Measurements from ENCODE around the gene OLA1. TPM values are rescaled to one million over a fixed set of nuclear protein-coding genes. Genes with fewer than 3 reads are reported as not detected.

Gene OLA1
- total RNA-seq, 4 donors from 2014 or later = 72.7 to 85.1 (median 78.3) TPM

- no peak overlapping the region for H3K4me3 ChIP-seq
- no peaks in the 10 kb centered on the region for H3K36me3 ChIP-seq
- TF ChIP-seq, protein P1, sequence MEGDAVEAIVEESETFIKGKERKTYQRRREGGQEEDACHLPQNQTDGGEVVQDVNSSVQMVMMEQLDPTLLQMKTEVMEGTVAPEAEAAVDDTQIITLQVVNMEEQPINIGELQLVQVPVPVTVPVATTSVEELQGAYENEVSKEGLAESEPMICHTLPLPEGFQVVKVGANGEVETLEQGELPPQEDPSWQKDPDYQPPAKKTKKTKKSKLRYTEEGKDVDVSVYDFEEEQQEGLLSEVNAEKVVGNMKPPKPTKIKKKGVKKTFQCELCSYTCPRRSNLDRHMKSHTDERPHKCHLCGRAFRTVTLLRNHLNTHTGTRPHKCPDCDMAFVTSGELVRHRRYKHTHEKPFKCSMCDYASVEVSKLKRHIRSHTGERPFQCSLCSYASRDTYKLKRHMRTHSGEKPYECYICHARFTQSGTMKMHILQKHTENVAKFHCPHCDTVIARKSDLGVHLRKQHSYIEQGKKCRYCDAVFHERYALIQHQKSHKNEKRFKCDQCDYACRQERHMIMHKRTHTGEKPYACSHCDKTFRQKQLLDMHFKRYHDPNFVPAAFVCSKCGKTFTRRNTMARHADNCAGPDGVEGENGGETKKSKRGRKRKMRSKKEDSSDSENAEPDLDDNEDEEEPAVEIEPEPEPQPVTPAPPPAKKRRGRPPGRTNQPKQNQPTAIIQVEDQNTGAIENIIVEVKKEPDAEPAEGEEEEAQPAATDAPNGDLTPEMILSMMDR (IDR thresholded peaks at IDR 0.05) = no peak
- no peak for TF ChIP-seq POLR2A (IDR thresholded peaks at IDR 0.05)
- intact Hi-C loops (cut with DNase I) = no loop called here
- no peaks in the 10 kb centered on the region for H3K4me1 ChIP-seq
- no peak for DNase-seq
- no peak overlapping the region for H3K27ac ChIP-seq
- WGBS, 2 donors = 95 to 99% methylated on average over 4 of the region's 4 CpGs
- H3K27me3 ChIP-seq = no peaks in the 10 kb centered on the region
- no peaks in the 10 kb centered on the region for H3K9me3 ChIP-seq
These were observed 54.6 kb downstream of the OLA1 start for GRCh38 chr2:174193737-174194136.

DNA sequence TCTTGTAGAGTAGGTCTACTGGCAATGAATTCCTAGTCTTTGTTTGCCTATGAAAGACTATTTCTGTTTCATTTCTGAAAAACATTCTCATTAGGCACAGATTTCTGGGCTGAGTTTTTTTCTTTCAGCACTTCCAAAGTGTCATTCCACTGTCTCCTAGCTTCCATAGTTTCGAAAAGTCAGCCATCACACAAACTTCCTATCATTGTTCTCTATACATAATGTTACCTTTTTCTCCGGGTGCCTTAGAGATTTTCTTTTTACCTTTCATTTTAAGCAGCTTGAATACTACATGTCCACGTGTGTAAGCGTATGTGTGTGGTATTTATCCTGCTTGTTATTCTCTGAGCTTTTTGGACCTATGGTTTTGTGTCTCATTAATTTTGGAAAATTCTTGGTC lies 55.7 kb downstream of the OLA1 start:
- no peak overlapping the region for H3K27ac ChIP-seq
- no peak for DNase-seq
- TF ChIP-seq POLR2A (IDR thresholded peaks at IDR 0.05) = no peak
- TF ChIP-seq, protein P1 (IDR thresholded peaks at IDR 0.05) = no peak
- H3K4me3 ChIP-seq = no peak overlapping the region
- whole genome bisulfite sequencing, 2 donors = 80 to 97% methylated on average over 4 of the region's 4 CpGs
- no peaks in the 10 kb centered on the region for H3K36me3 ChIP-seq
- no peaks in the 10 kb centered on the region for H3K27me3 ChIP-seq
- intact Hi-C loops (cut with DNase I) = no loop called here
- no peaks in the 10 kb centered on the region for H3K9me3 ChIP-seq
- no peaks in the 10 kb centered on the region for H3K4me1 ChIP-seq

- H3K27ac ChIP-seq = no peak overlapping the region
- TF ChIP-seq POLR2A (IDR thresholded peaks at IDR 0.05) = no peak
- TF ChIP-seq, protein P1 (IDR thresholded peaks at IDR 0.05) = no peak
- DNase-seq = no peak
- intact Hi-C loops (cut with DNase I) = no loop called here
- WGBS, 2 donors = 88 to 93% methylated on average over 5 to 6 of the region's 6 CpGs
- H3K27me3 ChIP-seq = no peaks in the 10 kb centered on the region
- H3K4me1 ChIP-seq = no peaks in the 10 kb centered on the region
- no peaks in the 10 kb centered on the region for H3K9me3 ChIP-seq
- H3K4me3 ChIP-seq = no peak overlapping the region
- no peaks in the 10 kb centered on the region for H3K36me3 ChIP-seq
These were observed 56.8 kb downstream of the OLA1 start for GRCh38 chr2:174191342-174192074.

DNA sequence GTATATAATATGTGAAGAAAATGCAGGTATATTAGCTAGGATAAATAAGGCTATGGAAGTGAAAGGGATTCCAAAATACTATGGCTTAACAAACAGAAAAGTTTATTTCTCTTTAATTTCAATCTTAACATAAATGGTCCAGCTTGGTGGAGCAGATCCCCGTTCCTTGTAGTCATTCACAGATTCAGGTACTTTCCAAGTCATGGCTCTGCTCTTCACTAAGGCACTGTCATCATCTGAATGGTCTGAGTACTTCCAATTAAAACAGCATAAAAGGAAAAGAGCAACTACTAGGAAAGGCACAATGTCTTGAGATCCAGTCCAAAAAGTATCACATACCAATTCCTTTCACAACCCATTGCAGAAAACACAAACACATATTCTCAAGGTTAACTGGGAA lies 63.4 kb downstream of the OLA1 start:
- no peak for DNase-seq
- 60 to 75% methylated on average over 1 of the region's 1 CpG for WGBS, 2 donors
- Histone ChIP-seq H3K4me1 (peaks cover 0 to 4% (median 0%) of the 10 kb centered on the region in 3 donors), H3K27ac (no peak overlapping the region), H3K27me3 (no peaks in the 10 kb centered on the region), H3K9me3 (no peaks in the 10 kb centered on the region), H3K36me3 (no peaks in the 10 kb centered on the region), H3K4me3 (no peak overlapping the region)
- TF ChIP-seq, protein P1 (IDR thresholded peaks at IDR 0.05) = no peak
- no peak for TF ChIP-seq POLR2A (IDR thresholded peaks at IDR 0.05)
- intact Hi-C loops (cut with DNase I) = no loop called here

- Histone ChIP-seq H3K27me3 (no peaks in the 10 kb centered on the region), H3K36me3 (no peaks in the 10 kb centered on the region), H3K9me3 (no peaks in the 10 kb centered on the region), H3K4me1 (peaks cover 0 to 4% (median 0%) of the 10 kb centered on the region in 3 donors), H3K4me3 (no peak overlapping the region), H3K27ac (no peak overlapping the region)
- TF ChIP-seq POLR2A (IDR thresholded peaks at IDR 0.05) = no peak
- DNase-seq = no peak
- WGBS, 2 donors = 78 to 80% methylated on average over 2 of the region's 2 CpGs
- intact Hi-C loops (cut with DNase I) = no loop called here
These were observed 63.8 kb downstream of the OLA1 start for GRCh38 chr2:174184504-174184903.

All from esophagus squamous epithelium (tissue), 5 donors.